HEK293 (cell line): ENCODE data around the gene ECM1.

ENCODE experiments used
- CTCF ChIA-PET: fragments of 350-600 bp; formaldehyde crosslinking; extraction: SDS; loops from one replicate; lab custom pipeline; 2021; ENCODE audit warnings: antibody characterized with exemption; lab: Yijun Ruan, JAX
- POLR2A ChIA-PET: fragments of 300-600 bp; formaldehyde crosslinking; extraction: SDS; loops from one replicate; lab custom pipeline; 2020; ENCODE audit warnings: antibody characterized with exemption, inconsistent platforms; lab: Yijun Ruan, JAX
- H3K27ac ChIP-seq: fragments of 200-500 bp; sonication (Bioruptor generic); 2 replicates; pipeline ENCODE4 v1.5.1; 2014; ENCODE audit warnings: low read depth, low read length, control low read depth, inconsistent platforms; ENCODE audit errors: extremely low read depth
- H3K36me3 ChIP-seq, 2 experiments: fragments of 200-500 bp in 1 of 2; sonication (Bioruptor generic) in 1 of 2; 1 replicate in 1 of 2; 2 replicates in 1 of 2; pipeline ENCODE4 v1.5.1; 2014 to 2017; ENCODE audit warnings: inconsistent platforms in 2 of 2, low read length in 2 of 2; ENCODE audit not compliant: control insufficient read depth in 2 of 2, insufficient read depth in 1 of 2
- H3K4me1 ChIP-seq: fragments of 200-500 bp; sonication (Bioruptor generic); 2 replicates; pipeline ENCODE4 v1.5.1; 2014; ENCODE audit warnings: mild to moderate bottlenecking, low read length, inconsistent platforms; ENCODE audit not compliant: control insufficient read depth, insufficient read depth
- H3K4me3 ChIP-seq: 2 replicates; pipeline ENCODE4 v1.5.1; 2011; ENCODE audit warnings: low read depth, mild to moderate bottlenecking, control low read depth, low read length, moderate library complexity
- H3K9me3 ChIP-seq: fragments of 200-500 bp; sonication (Bioruptor generic); 2 replicates; pipeline ENCODE4 v1.5.1; 2014; ENCODE audit warnings: low read depth, low read length, inconsistent platforms; ENCODE audit not compliant: control insufficient read depth, insufficient read depth
- KLF16 ChIP-seq: fragments of 450-650 bp; formaldehyde crosslinking; IDR thresholded peaks from 2 replicates; pipeline ENCODE4 v1.5.1; 2017; ENCODE audit warnings: missing biosample characterization, missing genetic modification characterization
- MEIS1 ChIP-seq: sonication (generic); formaldehyde crosslinking; IDR thresholded peaks from 2 replicates; pipeline ENCODE4 v1.8.1; 2022; ENCODE audit warnings: missing genetic modification reagents, mild to moderate bottlenecking, borderline replicate concordance
- PATZ1 ChIP-seq: fragments of 450-650 bp; formaldehyde crosslinking; IDR thresholded peaks from 2 replicates; pipeline ENCODE4 v1.5.1; 2016; ENCODE audit warnings: missing biosample characterization, missing genetic modification characterization
- PRDM1 ChIP-seq: fragments of 450-650 bp; formaldehyde crosslinking; IDR thresholded peaks from 2 replicates; pipeline ENCODE4; 2016; ENCODE audit warnings: missing biosample characterization, missing genetic modification characterization
- SP2 ChIP-seq: fragments of 450-650 bp; formaldehyde crosslinking; IDR thresholded peaks from 2 replicates; pipeline ENCODE4 v1.5.1; 2016; ENCODE audit warnings: missing biosample characterization, missing genetic modification characterization
- ZBTB6 ChIP-seq: fragments of 450-650 bp; formaldehyde crosslinking; IDR thresholded peaks from 2 replicates; pipeline ENCODE4 v1.5.1; 2017; ENCODE audit warnings: missing biosample characterization, missing genetic modification characterization
- ZNF148 ChIP-seq: fragments of 450-650 bp; formaldehyde crosslinking; IDR thresholded peaks from 2 replicates; pipeline ENCODE4 v1.5.0; 2017; ENCODE audit warnings: missing biosample characterization, missing genetic modification characterization, borderline replicate concordance
- ZNF18 ChIP-seq: fragments of 450-650 bp; formaldehyde crosslinking; IDR thresholded peaks from 2 replicates; pipeline ENCODE4 v1.5.1; 2016; ENCODE audit warnings: missing biosample characterization, missing genetic modification characterization
- ZNF266 ChIP-seq: fragments of 450-650 bp; formaldehyde crosslinking; IDR thresholded peaks from 2 replicates; pipeline ENCODE4 v1.5.1; 2016; ENCODE audit warnings: missing biosample characterization, missing genetic modification characterization, low read depth
- ZNF324 ChIP-seq: fragments of 450-650 bp; formaldehyde crosslinking; IDR thresholded peaks from 2 replicates; pipeline ENCODE4 v1.5.1; 2016; ENCODE audit warnings: missing biosample characterization, missing genetic modification characterization
- ZNF362 ChIP-seq: fragments of 450-650 bp; formaldehyde crosslinking; IDR thresholded peaks from 2 replicates; pipeline ENCODE4 v1.5.1; 2016; ENCODE audit warnings: missing biosample characterization, missing genetic modification characterization
- ZNF48 ChIP-seq: fragments of 450-650 bp; formaldehyde crosslinking; IDR thresholded peaks from 2 replicates; pipeline ENCODE4 v1.5.1; 2016; ENCODE audit warnings: missing biosample characterization, missing genetic modification characterization
- ZNF521 ChIP-seq: fragments of 450-650 bp; formaldehyde crosslinking; IDR thresholded peaks from 2 replicates; pipeline ENCODE4 v1.5.1; 2017; ENCODE audit warnings: missing biosample characterization, mild to moderate bottlenecking, missing genetic modification characterization
- ZNF529 ChIP-seq: fragments of 450-650 bp; formaldehyde crosslinking; IDR thresholded peaks from 2 replicates; pipeline ENCODE4 v1.5.1; 2017; ENCODE audit warnings: missing genetic modification characterization, missing biosample characterization; ENCODE audit not compliant: insufficient replicate concordance
- ZNF571 ChIP-seq: fragments of 450-650 bp; formaldehyde crosslinking; IDR thresholded peaks from 2 replicates; pipeline ENCODE4 v1.5.0; 2017; ENCODE audit warnings: missing biosample characterization, missing genetic modification characterization
- ZNF670 ChIP-seq: fragments of 450-650 bp; formaldehyde crosslinking; IDR thresholded peaks from 2 replicates; pipeline ENCODE4 v1.5.1; 2016; ENCODE audit warnings: missing biosample characterization, missing genetic modification characterization, low read depth
- ZNF791 ChIP-seq: fragments of 450-650 bp; formaldehyde crosslinking; IDR thresholded peaks from 2 replicates; pipeline ENCODE4 v1.5.1; 2016; ENCODE audit warnings: missing biosample characterization, missing genetic modification characterization
- ZSCAN30 ChIP-seq: fragments of 450-650 bp; IDR thresholded peaks from 2 replicates; pipeline ENCODE4 v1.5.1; 2018; ENCODE audit warnings: missing biosample characterization, mild to moderate bottlenecking, missing genetic modification characterization, moderate library complexity

ECM1 gene

GRCh38 chr1:150552128-150552910, 44.4 kb downstream of the ECM1 start (continued):
- TF ChIP-seq PATZ1 (tag by site-specific recombination) (peak; percentile 60), ZBTB6 (tag by site-specific recombination) (0 out of 2 replicates have a peak, but pooled peaks have one; percentile 13), ZNF18 (tag by site-specific recombination) (no peak)

GRCh38 chr1:150552911-150553289, 45.0 kb downstream of the ECM1 start:
- Histone ChIP-seq H3K4me3 (no peak overlapping the region), H3K4me1 (no peaks in the 10 kb centered on the region), H3K9me3 (no peaks in the 10 kb centered on the region), H3K27ac (no peak overlapping the region), H3K36me3 (peaks cover 0 to 6% of the 10 kb centered on the region in 2 experiments; a peak in 1 of 3 replicates)
- TF ChIP-seq ZNF266 (tag by site-specific recombination) (no peak), SP2 (no peak), ZNF670 (tag by site-specific recombination) (no peak), ZNF362 (tag by site-specific recombination) (no peak)
- CTCF ChIA-PET: interaction anchor here (1.4 kb wide), 1 partner anchor 9 kb away, joined by 3 read pairs; no protein-coding TSS in a partner anchor
- POLR2A ChIA-PET: interaction anchor here (1.6 kb wide), 1 partner anchor 26 kb away, joined by 4 read pairs; the partner anchor contains the start of gene MCL1

GRCh38 chr1:150553392-150554085, 45.6 kb downstream of the ECM1 start:
- Histone ChIP-seq H3K9me3 (no peaks in the 10 kb centered on the region), H3K27ac (no peak overlapping the region), H3K36me3 (peaks cover 0 to 6% of the 10 kb centered on the region in 2 experiments; a peak in 1 of 3 replicates), H3K4me3 (no peak overlapping the region), H3K4me1 (no peaks in the 10 kb centered on the region)
- POLR2A ChIA-PET: interaction anchor here (1.6 kb wide), 1 partner anchor 25 kb away, joined by 4 read pairs; the partner anchor contains the start of gene MCL1
- CTCF ChIA-PET: no interaction called here
- no peak for TF ChIP-seq ZNF148
- TF ChIP-seq KLF16 (tag by site-specific recombination): no peak
- no peak for TF ChIP-seq ZNF521 (tag by site-specific recombination)
- no peak for TF ChIP-seq ZNF18 (tag by site-specific recombination)
- no peak for TF ChIP-seq ZSCAN30
- TF ChIP-seq ZNF529 (tag by site-specific recombination): no peak
- TF ChIP-seq ZNF324: no peak
- TF ChIP-seq ZNF791 (tag by site-specific recombination): no peak
- TF ChIP-seq ZNF571 (tag by site-specific recombination): no peak
- TF ChIP-seq PRDM1: no peak
- TF ChIP-seq ZNF48: no peak
- TF ChIP-seq MEIS1: no peak
